Liver (tissue), 3 donors: ENCODE data around the gene SEMA3C.

Experiments
- EGR1 ChIP-seq, 2 donors: IDR thresholded peaks; 2 replicates each; pipeline ENCODE4 v1.6.1; 2016 to 2018; ENCODE audit warnings: antibody characterized with exemption in 2 of 2, low read depth in 2 of 2
- FOXA1 ChIP-seq: IDR thresholded peaks from 2 replicates; pipeline ENCODE4 v1.6.1; 2016; ENCODE audit warnings: antibody characterized with exemption
- GABPA ChIP-seq, 2 donors: IDR thresholded peaks in 1 of 2; conservative IDR thresholded peaks in 1 of 2; 2 replicates each; pipeline ENCODE4 v1.6.1; 2016; ENCODE audit warnings: antibody characterized with exemption in 2 of 2, mild to moderate bottlenecking in 1 of 2, moderate library complexity in 1 of 2
- HNF4G ChIP-seq: IDR thresholded peaks from 2 replicates; pipeline ENCODE4 v1.6.1; 2016; ENCODE audit warnings: antibody characterized with exemption
- JUND ChIP-seq, 2 donors: IDR thresholded peaks; 2 replicates each; pipeline ENCODE4 v1.6.1; 2016; ENCODE audit warnings: antibody characterized with exemption in 2 of 2
- RAD21 ChIP-seq, 2 donors: IDR thresholded peaks; 2 replicates each; pipeline ENCODE4 v1.6.1; 2016; ENCODE audit warnings: antibody characterized with exemption in 2 of 2, mild to moderate bottlenecking in 2 of 2
- SP1 ChIP-seq: IDR thresholded peaks from 2 replicates; pipeline ENCODE4 v1.6.1; 2018; ENCODE audit warnings: antibody characterized with exemption, mild to moderate bottlenecking
- TAF1 ChIP-seq: conservative IDR thresholded peaks from 2 replicates; pipeline ENCODE4 v1.6.1; 2016; ENCODE audit warnings: antibody characterized with exemption, mild to moderate bottlenecking
- YY1 ChIP-seq: IDR thresholded peaks from 2 replicates; pipeline ENCODE4 v1.6.1; 2016; ENCODE audit warnings: antibody characterized with exemption, mild to moderate bottlenecking
- TF ChIP-seq, protein P1 (sequence below): fragments of 150-350 bp; IDR thresholded peaks from 2 replicates; pipeline ENCODE4 v1.5.1; 2017; ENCODE audit warnings: improper control_type of control experiment, low read depth, low read length; ENCODE audit not compliant: missing input control
- TF ChIP-seq, protein P2 (sequence below): IDR thresholded peaks from 2 replicates; pipeline ENCODE4 v1.6.1; 2016; ENCODE audit warnings: antibody characterized with exemption
- TF ChIP-seq, protein P3 (sequence below): IDR thresholded peaks from 2 replicates; pipeline ENCODE4 v1.6.1; 2016; ENCODE audit warnings: antibody characterized with exemption, mild to moderate bottlenecking
- donor health status: healthy.
- donor health status: healthy.

DNA sequence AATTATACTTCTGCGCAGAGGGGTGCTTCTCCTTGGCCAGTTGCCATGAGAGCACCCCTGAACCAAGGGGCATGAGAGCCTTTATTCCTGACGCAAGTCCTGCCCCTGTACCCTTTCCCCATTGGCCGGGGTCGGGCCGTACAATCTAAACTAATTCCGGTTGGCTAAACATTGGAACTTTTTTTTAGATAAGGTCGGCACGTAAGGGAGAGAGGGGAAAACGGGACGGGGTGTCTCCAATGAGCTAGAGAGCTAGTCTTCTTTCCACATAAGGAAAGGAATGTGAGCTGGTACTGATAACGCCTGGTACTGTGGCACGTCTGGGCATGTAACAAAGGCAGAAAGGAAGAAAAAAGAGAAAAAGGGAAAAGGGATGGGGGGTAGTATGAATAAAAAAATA lies 183.5 kb downstream of the SEMA3C start:
- TF ChIP-seq, protein P1, sequence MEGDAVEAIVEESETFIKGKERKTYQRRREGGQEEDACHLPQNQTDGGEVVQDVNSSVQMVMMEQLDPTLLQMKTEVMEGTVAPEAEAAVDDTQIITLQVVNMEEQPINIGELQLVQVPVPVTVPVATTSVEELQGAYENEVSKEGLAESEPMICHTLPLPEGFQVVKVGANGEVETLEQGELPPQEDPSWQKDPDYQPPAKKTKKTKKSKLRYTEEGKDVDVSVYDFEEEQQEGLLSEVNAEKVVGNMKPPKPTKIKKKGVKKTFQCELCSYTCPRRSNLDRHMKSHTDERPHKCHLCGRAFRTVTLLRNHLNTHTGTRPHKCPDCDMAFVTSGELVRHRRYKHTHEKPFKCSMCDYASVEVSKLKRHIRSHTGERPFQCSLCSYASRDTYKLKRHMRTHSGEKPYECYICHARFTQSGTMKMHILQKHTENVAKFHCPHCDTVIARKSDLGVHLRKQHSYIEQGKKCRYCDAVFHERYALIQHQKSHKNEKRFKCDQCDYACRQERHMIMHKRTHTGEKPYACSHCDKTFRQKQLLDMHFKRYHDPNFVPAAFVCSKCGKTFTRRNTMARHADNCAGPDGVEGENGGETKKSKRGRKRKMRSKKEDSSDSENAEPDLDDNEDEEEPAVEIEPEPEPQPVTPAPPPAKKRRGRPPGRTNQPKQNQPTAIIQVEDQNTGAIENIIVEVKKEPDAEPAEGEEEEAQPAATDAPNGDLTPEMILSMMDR = no peak
- no peak for TF ChIP-seq FOXA1
- no peak for TF ChIP-seq GABPA (IDR thresholded peaks at IDR 0.05 in 1 of 2, conservative IDR thresholded peaks at IDR 0.05 in 1 of 2)
- TF ChIP-seq TAF1 = no peak
- no peak for TF ChIP-seq HNF4G
- TF ChIP-seq, protein P2, sequence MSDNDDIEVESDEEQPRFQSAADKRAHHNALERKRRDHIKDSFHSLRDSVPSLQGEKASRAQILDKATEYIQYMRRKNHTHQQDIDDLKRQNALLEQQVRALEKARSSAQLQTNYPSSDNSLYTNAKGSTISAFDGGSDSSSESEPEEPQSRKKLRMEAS = no peak
- no peak for TF ChIP-seq JUND (IDR thresholded peaks at IDR 0.05)
- TF ChIP-seq YY1 = no peak
- TF ChIP-seq SP1 = no peak
- TF ChIP-seq RAD21 (IDR thresholded peaks at IDR 0.05) = no peak
- TF ChIP-seq, protein P3, sequence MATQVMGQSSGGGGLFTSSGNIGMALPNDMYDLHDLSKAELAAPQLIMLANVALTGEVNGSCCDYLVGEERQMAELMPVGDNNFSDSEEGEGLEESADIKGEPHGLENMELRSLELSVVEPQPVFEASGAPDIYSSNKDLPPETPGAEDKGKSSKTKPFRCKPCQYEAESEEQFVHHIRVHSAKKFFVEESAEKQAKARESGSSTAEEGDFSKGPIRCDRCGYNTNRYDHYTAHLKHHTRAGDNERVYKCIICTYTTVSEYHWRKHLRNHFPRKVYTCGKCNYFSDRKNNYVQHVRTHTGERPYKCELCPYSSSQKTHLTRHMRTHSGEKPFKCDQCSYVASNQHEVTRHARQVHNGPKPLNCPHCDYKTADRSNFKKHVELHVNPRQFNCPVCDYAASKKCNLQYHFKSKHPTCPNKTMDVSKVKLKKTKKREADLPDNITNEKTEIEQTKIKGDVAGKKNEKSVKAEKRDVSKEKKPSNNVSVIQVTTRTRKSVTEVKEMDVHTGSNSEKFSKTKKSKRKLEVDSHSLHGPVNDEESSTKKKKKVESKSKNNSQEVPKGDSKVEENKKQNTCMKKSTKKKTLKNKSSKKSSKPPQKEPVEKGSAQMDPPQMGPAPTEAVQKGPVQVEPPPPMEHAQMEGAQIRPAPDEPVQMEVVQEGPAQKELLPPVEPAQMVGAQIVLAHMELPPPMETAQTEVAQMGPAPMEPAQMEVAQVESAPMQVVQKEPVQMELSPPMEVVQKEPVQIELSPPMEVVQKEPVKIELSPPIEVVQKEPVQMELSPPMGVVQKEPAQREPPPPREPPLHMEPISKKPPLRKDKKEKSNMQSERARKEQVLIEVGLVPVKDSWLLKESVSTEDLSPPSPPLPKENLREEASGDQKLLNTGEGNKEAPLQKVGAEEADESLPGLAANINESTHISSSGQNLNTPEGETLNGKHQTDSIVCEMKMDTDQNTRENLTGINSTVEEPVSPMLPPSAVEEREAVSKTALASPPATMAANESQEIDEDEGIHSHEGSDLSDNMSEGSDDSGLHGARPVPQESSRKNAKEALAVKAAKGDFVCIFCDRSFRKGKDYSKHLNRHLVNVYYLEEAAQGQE = no peak
- TF ChIP-seq EGR1 (IDR thresholded peaks at IDR 0.05; ENCODE audit: low read depth in 2 of 2) = no peak
